Caco-2 (cell line): ENCODE data around the gene MEIOB. TPM values are rescaled to one million over a fixed set of nuclear protein-coding genes. Genes with fewer than 3 reads are reported as not detected.
A peak's percentile ranks its signal among the peaks of the same experiment; 100 is the strongest.

ENCODE experiments used
- BruUV-seq: library from RNA; stranded (reverse); fragments of 400-500 nt; replicated peaks from 2 replicates; lab custom pipeline; 2021; lab: Mats Ljungman, UMichigan
- CTCF ChIA-PET: fragments of 300-600 bp; sonication (Branson Sonifier 250); formaldehyde crosslinking; loops from one replicate; lab custom pipeline; 2022; ENCODE audit warnings: antibody characterized with exemption; lab: Charles Lee
- POLR2A ChIA-PET: fragments of 300-600 bp; sonication (Branson Sonifier 250); formaldehyde crosslinking; loops from one replicate; lab custom pipeline; 2022; ENCODE audit warnings: antibody characterized with exemption; lab: Charles Lee
- DNase-seq, 2 experiments: peaks; one replicate each; pipeline versions ENCODE4 v3.0.0 to v3.0.0-alpha.2; 2020 to 2022
- H3K27me3 ChIP-seq: replicated peaks from 2 replicates; pipeline ENCODE4 v1.6.0; 2011; ENCODE audit warnings: low read length; ENCODE audit not compliant: control insufficient read depth, insufficient read depth
- H3K36me3 ChIP-seq: 2 replicates; pipeline ENCODE4 v1.5.1; 2011; ENCODE audit warnings: low read length; ENCODE audit not compliant: control insufficient read depth, insufficient read depth
- H3K4me1 ChIP-seq: fragments of 250-450 bp; sonication (Bioruptor Pico); 2 replicates; pipeline ENCODE4 v1.5.1; 2020; ENCODE audit warnings: mild to moderate bottlenecking
- H3K4me3 ChIP-seq: 2 replicates; pipeline ENCODE4 v1.5.1; 2011; ENCODE audit warnings: low read depth, mild to moderate bottlenecking, control low read depth, low read length
- H3K9me3 ChIP-seq: fragments of 250-450 bp; sonication (Bioruptor Pico); 2 replicates; pipeline ENCODE4 v1.5.1; 2020; ENCODE audit warnings: mild to moderate bottlenecking, moderate library complexity
- H3K27ac Mint-ChIP-seq: one replicate; pipeline ENCODE4 v1.8.0; 2022; ENCODE audit warnings: mixed read lengths; ENCODE audit not compliant: unreplicated experiment
- H3K27me3 Mint-ChIP-seq: one replicate; pipeline ENCODE4 v1.8.0; 2022; ENCODE audit warnings: mixed read lengths; ENCODE audit not compliant: insufficient read depth, unreplicated experiment
- H3K36me3 Mint-ChIP-seq: one replicate; pipeline ENCODE4 v1.8.0; 2022; ENCODE audit warnings: mild to moderate bottlenecking, mixed read lengths; ENCODE audit not compliant: insufficient read depth, unreplicated experiment
- H3K4me1 Mint-ChIP-seq: one replicate; pipeline ENCODE4 v1.8.0; 2022; ENCODE audit warnings: low read depth, mixed read lengths; ENCODE audit not compliant: unreplicated experiment
- H3K4me3 Mint-ChIP-seq: one replicate; pipeline ENCODE4 v1.8.0; 2022; ENCODE audit warnings: mild to moderate bottlenecking, moderate library complexity, mixed read lengths; ENCODE audit not compliant: unreplicated experiment
- H3K9me3 Mint-ChIP-seq: one replicate; pipeline ENCODE4 v1.8.0; 2022; ENCODE audit warnings: mixed read lengths; ENCODE audit not compliant: unreplicated experiment
- intact Hi-C: fragments of 100-400 bp; cut with micrococcal nuclease; formaldehyde crosslinking; loops from one replicate; pipeline ENCODE4 v1.10.0; 2022; ENCODE audit not compliant: unreplicated experiment
- total RNA-seq: library from RNA; stranded (reverse); gene quantifications from 2 replicates; pipeline ENCODE4 v1.2.3, GENCODE V29; 2022
- TF ChIP-seq, protein P1 (sequence below), 2 experiments: fragments of 200-600 bp in 1 of 2; IDR thresholded peaks; 1 replicate in 1 of 2; 2 replicates in 1 of 2; pipeline versions ENCODE4 v1.5.1 to v1.8.0; 2011 to 2022; ENCODE audit warnings: antibody characterized with exemption in 1 of 2, control low read depth in 1 of 2, inconsistent platforms in 1 of 2, low read depth in 1 of 2, low read length in 1 of 2, mild to moderate bottlenecking in 1 of 2, moderate library complexity in 1 of 2; ENCODE audit not compliant: insufficient read depth in 1 of 2, severe bottlenecking in 1 of 2, unreplicated experiment in 1 of 2

Gene MEIOB
- total RNA-seq, 1 experiment from 2014 or later = not detected

DNA sequence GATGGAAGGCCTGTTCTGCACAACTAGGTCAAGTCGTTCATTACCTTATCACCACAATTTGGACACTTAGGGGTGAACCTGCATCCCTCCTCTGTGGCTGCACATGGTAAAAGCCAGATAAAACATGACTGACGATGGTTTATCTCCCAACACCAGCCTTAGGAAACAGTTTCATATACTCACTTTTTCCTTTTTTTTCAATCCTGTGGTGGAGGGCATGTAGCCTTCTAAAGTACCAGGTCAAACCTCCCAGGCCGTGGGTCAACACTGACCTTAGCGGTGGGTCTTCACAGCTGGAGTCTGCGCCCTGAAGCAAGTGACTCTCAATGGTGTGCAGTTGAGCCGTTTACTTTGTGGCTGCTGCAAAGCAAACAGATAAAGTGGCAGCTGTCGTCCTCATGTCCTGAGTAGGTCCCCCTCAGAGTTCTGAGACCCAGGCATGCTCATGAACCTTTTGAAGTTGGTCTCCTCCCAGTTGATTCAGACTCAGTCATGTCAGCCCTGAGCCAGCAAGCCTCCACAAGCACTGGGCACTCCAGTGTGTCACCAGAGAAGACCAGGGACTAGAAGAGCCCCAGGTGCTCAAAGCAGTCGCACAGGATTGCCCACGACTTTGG lies 39.0 kb downstream of the MEIOB start:
- H3K36me3 Mint-ChIP-seq = no peaks in the 10 kb centered on the region
- TF ChIP-seq, protein P1, sequence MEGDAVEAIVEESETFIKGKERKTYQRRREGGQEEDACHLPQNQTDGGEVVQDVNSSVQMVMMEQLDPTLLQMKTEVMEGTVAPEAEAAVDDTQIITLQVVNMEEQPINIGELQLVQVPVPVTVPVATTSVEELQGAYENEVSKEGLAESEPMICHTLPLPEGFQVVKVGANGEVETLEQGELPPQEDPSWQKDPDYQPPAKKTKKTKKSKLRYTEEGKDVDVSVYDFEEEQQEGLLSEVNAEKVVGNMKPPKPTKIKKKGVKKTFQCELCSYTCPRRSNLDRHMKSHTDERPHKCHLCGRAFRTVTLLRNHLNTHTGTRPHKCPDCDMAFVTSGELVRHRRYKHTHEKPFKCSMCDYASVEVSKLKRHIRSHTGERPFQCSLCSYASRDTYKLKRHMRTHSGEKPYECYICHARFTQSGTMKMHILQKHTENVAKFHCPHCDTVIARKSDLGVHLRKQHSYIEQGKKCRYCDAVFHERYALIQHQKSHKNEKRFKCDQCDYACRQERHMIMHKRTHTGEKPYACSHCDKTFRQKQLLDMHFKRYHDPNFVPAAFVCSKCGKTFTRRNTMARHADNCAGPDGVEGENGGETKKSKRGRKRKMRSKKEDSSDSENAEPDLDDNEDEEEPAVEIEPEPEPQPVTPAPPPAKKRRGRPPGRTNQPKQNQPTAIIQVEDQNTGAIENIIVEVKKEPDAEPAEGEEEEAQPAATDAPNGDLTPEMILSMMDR (IDR thresholded peaks at IDR 0.05; ENCODE audit: insufficient read depth in 1 of 2, low read depth in 1 of 2, low read length in 1 of 2, severe bottlenecking in 1 of 2, unreplicated experiment in 1 of 2) = no peak
- H3K4me3 Mint-ChIP-seq = no peak overlapping the region
- no TSS peak for BruUV-seq
- H3K4me1 Mint-ChIP-seq = no peaks in the 10 kb centered on the region
- peak in 1 of 2 experiments; percentile 19 for DNase-seq
- CTCF ChIA-PET = no interaction called here
- intact Hi-C loops = no loop called here
- H3K27me3 ChIP-seq = no peaks in the 10 kb centered on the region
- H3K9me3 Mint-ChIP-seq = no peaks in the 10 kb centered on the region
- POLR2A ChIA-PET = no interaction called here
- H3K4me3 ChIP-seq = no peak overlapping the region
- peaks cover 13% of the 10 kb centered on the region; the same call in 1 of the 2 replicates for H3K4me1 ChIP-seq
- no peaks in the 10 kb centered on the region for H3K36me3 ChIP-seq
- no peak overlapping the region for H3K27ac Mint-ChIP-seq
- no peaks in the 10 kb centered on the region for H3K9me3 ChIP-seq
- no peaks in the 10 kb centered on the region for H3K27me3 Mint-ChIP-seq

DNA sequence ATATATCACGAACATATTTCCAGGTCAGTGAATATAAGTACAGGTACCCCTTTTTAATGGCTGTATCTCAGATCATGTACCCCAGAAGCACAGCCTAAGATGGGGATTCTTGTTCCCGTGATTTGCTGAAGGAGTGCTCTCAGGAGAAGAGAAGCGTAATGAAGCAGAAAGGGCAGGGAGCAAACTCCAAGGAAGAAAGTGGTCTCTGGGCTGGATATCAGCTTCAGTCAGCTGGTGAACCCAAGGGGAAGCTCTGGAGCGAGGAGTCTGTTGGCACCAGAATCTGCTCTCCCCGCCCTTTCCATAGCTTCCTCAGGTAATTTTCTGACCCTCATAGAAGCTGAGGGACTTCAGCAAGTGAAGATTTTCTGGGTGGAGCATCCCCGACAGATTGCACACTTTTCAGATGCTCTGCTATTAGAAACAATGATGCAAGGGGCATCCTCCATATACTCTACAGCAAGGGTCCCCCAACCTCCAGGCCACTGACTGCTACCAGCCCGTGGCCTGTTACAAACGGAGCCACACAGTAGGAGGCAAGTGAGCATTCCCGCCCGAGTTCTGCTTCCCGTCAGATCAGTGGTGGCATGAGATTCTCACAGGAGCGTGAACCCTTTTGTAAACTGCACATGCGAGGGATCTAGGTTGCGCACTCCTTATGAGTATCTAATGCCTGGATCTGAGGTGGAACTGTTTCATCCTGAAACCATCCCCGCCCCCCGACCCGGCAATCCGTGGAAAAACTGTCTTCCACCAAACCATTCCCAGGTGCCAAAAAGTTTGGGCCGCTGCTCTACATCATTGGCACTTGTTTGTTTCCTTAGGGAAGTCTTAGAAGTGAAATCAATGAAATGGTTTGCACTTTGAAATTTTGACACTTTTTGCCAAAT lies 40.5 kb downstream of the MEIOB start:
- Mint-ChIP-seq H3K4me3 (no peak overlapping the region), H3K9me3 (no peaks in the 10 kb centered on the region), H3K27me3 (no peaks in the 10 kb centered on the region), H3K36me3 (peaks cover 10% of the 10 kb centered on the region), H3K4me1 (no peaks in the 10 kb centered on the region), H3K27ac (no peak overlapping the region)
- ChIA-PET POLR2A (no interaction called here), CTCF (no interaction called here)
- no peak for DNase-seq
- H3K9me3 ChIP-seq = no peaks in the 10 kb centered on the region
- intact Hi-C loops = no loop called here
- no peaks in the 10 kb centered on the region for H3K27me3 ChIP-seq
- H3K36me3 ChIP-seq = no peaks in the 10 kb centered on the region
- no TSS peak for BruUV-seq
- peaks cover 13% of the 10 kb centered on the region; the same call in 1 of the 2 replicates for H3K4me1 ChIP-seq
- H3K4me3 ChIP-seq = no peak overlapping the region
- TF ChIP-seq, protein P1 (IDR thresholded peaks at IDR 0.05; ENCODE audit: insufficient read depth in 1 of 2, low read depth in 1 of 2, low read length in 1 of 2, severe bottlenecking in 1 of 2, unreplicated experiment in 1 of 2) = no peak

DNA sequence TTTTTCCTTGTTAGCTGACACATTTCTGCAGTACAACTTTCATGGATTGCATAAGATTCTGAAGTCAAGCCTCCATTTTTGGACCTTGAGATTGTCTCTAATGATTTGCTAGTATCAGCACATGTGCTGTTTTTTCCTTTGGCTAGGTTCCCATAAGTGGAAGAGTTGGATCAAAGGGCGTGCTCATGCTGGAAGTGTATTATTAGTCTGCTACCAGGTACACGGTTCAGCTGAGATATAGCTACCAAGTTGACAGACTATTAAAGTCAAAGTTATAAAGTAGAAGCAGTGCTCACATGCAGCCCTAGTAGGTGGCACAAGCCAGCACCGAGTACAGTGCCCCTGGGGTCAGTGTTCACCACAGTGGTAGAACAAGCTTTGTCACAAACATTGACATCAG lies 41.8 kb downstream of the MEIOB start:
- TF ChIP-seq, protein P1 (IDR thresholded peaks at IDR 0.05; ENCODE audit: insufficient read depth in 1 of 2, low read depth in 1 of 2, low read length in 1 of 2, severe bottlenecking in 1 of 2, unreplicated experiment in 1 of 2) = no peak
- Histone ChIP-seq H3K27me3 (no peaks in the 10 kb centered on the region), H3K4me3 (no peak overlapping the region), H3K4me1 (peaks cover 13% of the 10 kb centered on the region; the same call in 1 of the 2 replicates), H3K9me3 (no peaks in the 10 kb centered on the region), H3K36me3 (no peaks in the 10 kb centered on the region)
- Mint-ChIP-seq H3K4me3 (no peak overlapping the region), H3K27ac (no peak overlapping the region), H3K9me3 (no peaks in the 10 kb centered on the region), H3K4me1 (no peaks in the 10 kb centered on the region), H3K27me3 (no peaks in the 10 kb centered on the region), H3K36me3 (peaks cover 10% of the 10 kb centered on the region)
- ChIA-PET CTCF (no interaction called here), POLR2A (interaction anchor here (0.6 kb wide), 1 partner anchor 111 kb away, joined by 6 read pairs; no protein-coding TSS in a partner anchor)
- BruUV-seq = no TSS peak
- intact Hi-C loops = no loop called here
- no peak for DNase-seq
